Loucy (cell line): ENCODE results near the gene LARP4.

Experiments
- H2AFZ ChIP-seq: fragments of 200-600 bp; sonication (generic); 2 replicates; pipeline ENCODE4 v1.6.0; 2016; ENCODE audit warnings: antibody characterized with exemption, mild to moderate bottlenecking, low read length, moderate library complexity
- H3F3A ChIP-seq: fragments of 200-600 bp; 2 replicates; pipeline ENCODE4 v1.6.0; 2016; ENCODE audit warnings: antibody characterized with exemption, low read depth, mild to moderate bottlenecking
- H3K27me3 ChIP-seq: fragments of 200-600 bp; sonication (generic); 2 replicates; pipeline ENCODE4 v1.6.1; 2014; ENCODE audit warnings: low read length, mild to moderate bottlenecking; ENCODE audit not compliant: insufficient read depth, poor library complexity, severe bottlenecking
- H3K36me3 ChIP-seq: fragments of 200-600 bp; sonication (generic); 2 replicates; pipeline ENCODE4 v1.6.1; 2016; ENCODE audit warnings: low read length; ENCODE audit not compliant: insufficient read depth
- H3K4me1 ChIP-seq: fragments of 200-600 bp; sonication (generic); 2 replicates; pipeline ENCODE4 v1.5.1; 2014; ENCODE audit warnings: low read length, mild to moderate bottlenecking; ENCODE audit not compliant: insufficient read depth, poor library complexity, severe bottlenecking
- H3K4me2 ChIP-seq: fragments of 200-600 bp; sonication (generic); 2 replicates; pipeline ENCODE4 v1.6.0; 2014; ENCODE audit warnings: antibody characterized with exemption, low read length, low read depth, mild to moderate bottlenecking; ENCODE audit not compliant: poor library complexity, severe bottlenecking
- H3K4me3 ChIP-seq: fragments of 200-600 bp; sonication (generic); 2 replicates; pipeline ENCODE4 v1.5.1; 2014; ENCODE audit warnings: low read length, mild to moderate bottlenecking, mixed read lengths; ENCODE audit not compliant: poor library complexity, severe bottlenecking
- H3K79me2 ChIP-seq: fragments of 200-600 bp; sonication (generic); 2 replicates; pipeline ENCODE4 v1.6.1; 2014; ENCODE audit warnings: low read length; ENCODE audit not compliant: insufficient read depth
- H3K9ac ChIP-seq: fragments of 200-600 bp; sonication (generic); 2 replicates; pipeline ENCODE4 v1.6.0; 2014; ENCODE audit warnings: mild to moderate bottlenecking, low read depth, low read length, moderate library complexity; ENCODE audit not compliant: poor library complexity, severe bottlenecking
- H3K9me2 ChIP-seq: fragments of 200-600 bp; sonication (generic); replicated peaks from 2 replicates; pipeline ENCODE4 v1.6.1; 2016; ENCODE audit warnings: low read depth, low read length, mixed read lengths
- H3K9me3 ChIP-seq: fragments of 200-600 bp; sonication (generic); 2 replicates; pipeline ENCODE4 v1.6.1; 2014; ENCODE audit warnings: mild to moderate bottlenecking, antibody characterized with exemption, low read length, low read depth; ENCODE audit not compliant: insufficient read depth
- H4K20me1 ChIP-seq: fragments of 200-600 bp; sonication (generic); 2 replicates; pipeline ENCODE4 v1.6.0; 2014; ENCODE audit warnings: antibody characterized with exemption, low read length, mild to moderate bottlenecking; ENCODE audit not compliant: insufficient read depth, poor library complexity, severe bottlenecking
- EZH2phosphoT487 ChIP-seq: fragments of 200-600 bp; IDR thresholded peaks from 2 replicates; pipeline ENCODE4 v1.6.1; 2018; ENCODE audit warnings: antibody characterized with exemption, mild to moderate bottlenecking, moderate library complexity, borderline replicate concordance
- TF ChIP-seq, protein P1 (sequence below): fragments of 200-600 bp; sonication (generic); conservative IDR thresholded peaks from 2 replicates; pipeline ENCODE4 v1.5.1; 2014; ENCODE audit warnings: mild to moderate bottlenecking, antibody characterized with exemption, low read length

The LARP4 gene

GRCh38 chr12:50515587-50515986 is 114.9 kb downstream of the LARP4 start:
- Histone ChIP-seq H3K27me3 (no peaks in the 10 kb centered on the region), H3K9me3 (no peaks in the 10 kb centered on the region), H4K20me1 (peaks cover 45% of the 10 kb centered on the region), H3K4me2 (peak overlapping the region; percentile 65), H3K4me1 (peaks cover 40% of the 10 kb centered on the region), H3K4me3 (peak overlapping the region; percentile 23), H3K9me2 (no peaks in the 10 kb centered on the region), H2AFZ (no peak overlapping the region), H3K36me3 (no peaks in the 10 kb centered on the region), H3K9ac (peak overlapping the region; percentile 9), H3K79me2 (peaks cover 96% of the 10 kb centered on the region), H3F3A (no peaks in the 10 kb centered on the region)
- TF ChIP-seq, protein P1, sequence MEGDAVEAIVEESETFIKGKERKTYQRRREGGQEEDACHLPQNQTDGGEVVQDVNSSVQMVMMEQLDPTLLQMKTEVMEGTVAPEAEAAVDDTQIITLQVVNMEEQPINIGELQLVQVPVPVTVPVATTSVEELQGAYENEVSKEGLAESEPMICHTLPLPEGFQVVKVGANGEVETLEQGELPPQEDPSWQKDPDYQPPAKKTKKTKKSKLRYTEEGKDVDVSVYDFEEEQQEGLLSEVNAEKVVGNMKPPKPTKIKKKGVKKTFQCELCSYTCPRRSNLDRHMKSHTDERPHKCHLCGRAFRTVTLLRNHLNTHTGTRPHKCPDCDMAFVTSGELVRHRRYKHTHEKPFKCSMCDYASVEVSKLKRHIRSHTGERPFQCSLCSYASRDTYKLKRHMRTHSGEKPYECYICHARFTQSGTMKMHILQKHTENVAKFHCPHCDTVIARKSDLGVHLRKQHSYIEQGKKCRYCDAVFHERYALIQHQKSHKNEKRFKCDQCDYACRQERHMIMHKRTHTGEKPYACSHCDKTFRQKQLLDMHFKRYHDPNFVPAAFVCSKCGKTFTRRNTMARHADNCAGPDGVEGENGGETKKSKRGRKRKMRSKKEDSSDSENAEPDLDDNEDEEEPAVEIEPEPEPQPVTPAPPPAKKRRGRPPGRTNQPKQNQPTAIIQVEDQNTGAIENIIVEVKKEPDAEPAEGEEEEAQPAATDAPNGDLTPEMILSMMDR, result no peak
- no peak for TF ChIP-seq EZH2phosphoT487

DNA sequence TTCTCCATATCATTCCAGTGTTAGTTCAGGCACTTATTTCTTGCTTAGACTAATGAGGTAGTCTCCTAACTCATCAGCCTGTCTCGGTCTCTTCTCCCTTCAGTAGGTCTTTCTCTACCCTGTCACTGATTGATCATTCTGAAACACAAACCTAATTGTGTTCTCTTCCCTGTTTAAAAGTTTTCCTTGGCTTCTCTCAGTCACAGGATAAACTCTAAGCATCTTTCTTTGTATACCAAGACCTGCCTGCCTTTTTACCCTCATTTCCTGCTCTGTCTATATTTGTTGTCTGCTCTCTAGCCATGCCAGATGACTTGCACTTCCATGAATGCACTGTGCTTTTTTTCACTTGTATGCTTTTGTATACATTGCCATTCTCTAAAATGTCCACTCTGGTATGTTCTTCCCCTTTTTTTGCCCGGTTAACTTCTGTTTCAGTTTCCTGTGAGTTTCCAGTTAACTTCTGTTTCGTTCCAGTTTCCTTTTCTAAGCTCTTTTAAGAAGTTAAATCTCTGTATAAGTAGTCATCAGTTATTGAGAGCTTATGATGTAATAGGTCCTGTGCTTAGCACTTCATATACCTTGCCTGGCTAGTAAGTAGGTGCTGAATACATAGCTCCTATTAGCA is 116.8 kb downstream of the LARP4 start:
- no peak overlapping the region for H3K4me3 ChIP-seq
- no peak overlapping the region for H2AFZ ChIP-seq
- H4K20me1 ChIP-seq, result peaks cover 43% of the 10 kb centered on the region
- peaks cover 40% of the 10 kb centered on the region for H3K4me1 ChIP-seq
- peaks cover 4% of the 10 kb centered on the region; the same call in 1 of the 2 replicates for H3K36me3 ChIP-seq
- H3K79me2 ChIP-seq, result peaks cover 96% of the 10 kb centered on the region
- no peaks in the 10 kb centered on the region for H3K9me2 ChIP-seq
- no peaks in the 10 kb centered on the region for H3K27me3 ChIP-seq
- TF ChIP-seq, protein P1, result no peak
- no peak for TF ChIP-seq EZH2phosphoT487
- H3K9ac ChIP-seq, result no peak overlapping the region
- no peaks in the 10 kb centered on the region for H3K9me3 ChIP-seq
- H3K4me2 ChIP-seq, result peak overlapping the region; percentile 30
- no peaks in the 10 kb centered on the region for H3F3A ChIP-seq

GRCh38 chr12:50518090-50518489 is 117.4 kb downstream of the LARP4 start:
- Histone ChIP-seq H3K4me3 (no peak overlapping the region), H3K79me2 (peaks cover 95% of the 10 kb centered on the region), H4K20me1 (peaks cover 45% of the 10 kb centered on the region), H3K9me3 (no peaks in the 10 kb centered on the region), H3K27me3 (no peaks in the 10 kb centered on the region), H3K36me3 (peaks cover 7% of the 10 kb centered on the region; the same call in 1 of the 2 replicates), H2AFZ (no peak overlapping the region), H3K9me2 (no peaks in the 10 kb centered on the region), H3K4me1 (peaks cover 40% of the 10 kb centered on the region), H3K4me2 (peak overlapping the region; percentile 30), H3K9ac (no peak overlapping the region), H3F3A (no peaks in the 10 kb centered on the region)
- TF ChIP-seq EZH2phosphoT487, result no peak
- TF ChIP-seq, protein P1, result no peak
